Chondrocyte (in vitro differentiated cells): Measurements from ENCODE around the gene EFNA1. TPM values are rescaled to one million over a fixed set of nuclear protein-coding genes. Genes with fewer than 3 reads are reported as not detected.

Experiments
- DNase-seq: peaks from one replicate; pipeline ENCODE4 v3.0.0; 2021; ENCODE audit warnings: mixed read lengths, low spot score
- H3K27ac Mint-ChIP-seq: one replicate; pipeline ENCODE4 v1.8.0; 2021; ENCODE audit warnings: mild to moderate bottlenecking, moderate library complexity, mixed read lengths; ENCODE audit not compliant: unreplicated experiment
- H3K27me3 Mint-ChIP-seq: 2 replicates; pipeline ENCODE4 v1.8.0; 2021; ENCODE audit warnings: low read depth, mixed read lengths
- H3K36me3 Mint-ChIP-seq: 2 replicates; pipeline ENCODE4 v1.8.0; 2021; ENCODE audit warnings: low read depth, mixed read lengths
- H3K4me1 Mint-ChIP-seq: 2 replicates; pipeline ENCODE4 v1.8.0; 2021; ENCODE audit warnings: low read depth, mild to moderate bottlenecking, mixed read lengths
- H3K4me3 Mint-ChIP-seq: one replicate; pipeline ENCODE4 v1.8.0; 2021; ENCODE audit warnings: mild to moderate bottlenecking, moderate library complexity, mixed read lengths; ENCODE audit not compliant: unreplicated experiment
- H3K9me3 Mint-ChIP-seq: 2 replicates; pipeline ENCODE4 v1.8.0; 2021; ENCODE audit warnings: low read depth, mixed read lengths
- CTCF ChIP-seq: fragments of 200-600 bp; sonication (generic); IDR thresholded peaks from 2 replicates; pipeline ENCODE4 v1.5.0; 2021; ENCODE audit warnings: antibody characterized with exemption, mild to moderate bottlenecking, moderate library complexity
- total RNA-seq: library from RNA; stranded (reverse); gene quantifications from 3 replicates; pipeline ENCODE4 v1.2.1, GENCODE V29; 2021

EFNA1 gene
- total RNA-seq, 1 donor from 2014 or later = 12.6 TPM

- no peak for DNase-seq
- no peak for TF ChIP-seq CTCF
- H3K9me3 Mint-ChIP-seq = no peaks in the 10 kb centered on the region
- no peak overlapping the region for H3K27ac Mint-ChIP-seq
- H3K27me3 Mint-ChIP-seq = peaks cover 11% of the 10 kb centered on the region
- H3K4me3 Mint-ChIP-seq = no peak overlapping the region
- H3K4me1 Mint-ChIP-seq = peaks cover 34% of the 10 kb centered on the region
- no peaks in the 10 kb centered on the region for H3K36me3 Mint-ChIP-seq
Measured at GRCh38 chr1:155122308-155122707, 5.4 kb upstream of the EFNA1 start.

GRCh38 chr1:155123801-155124200 is 3.9 kb upstream of the EFNA1 start:
- Mint-ChIP-seq H3K9me3 (no peaks in the 10 kb centered on the region), H3K27ac (no peak overlapping the region), H3K4me1 (peaks cover 46% of the 10 kb centered on the region), H3K36me3 (no peaks in the 10 kb centered on the region), H3K4me3 (no peak overlapping the region), H3K27me3 (peaks cover 7% of the 10 kb centered on the region)
- TF ChIP-seq CTCF = no peak
- DNase-seq = no peak

GRCh38 chr1:155124503-155125463 is 2.9 kb upstream of the EFNA1 start:
- Mint-ChIP-seq H3K27me3 (peaks cover 7% of the 10 kb centered on the region), H3K36me3 (no peaks in the 10 kb centered on the region), H3K27ac (peak overlapping the region; percentile 52), H3K4me1 (peaks cover 56% of the 10 kb centered on the region), H3K9me3 (no peaks in the 10 kb centered on the region), H3K4me3 (no peak overlapping the region)
- TF ChIP-seq CTCF = no peak
- DNase-seq = no peak

GRCh38 chr1:155125511-155125945 is 2.1 kb upstream of the EFNA1 start:
- peaks cover 62% of the 10 kb centered on the region for H3K4me1 Mint-ChIP-seq
- H3K27me3 Mint-ChIP-seq = peaks cover 4% of the 10 kb centered on the region
- no peak for TF ChIP-seq CTCF
- H3K9me3 Mint-ChIP-seq = no peaks in the 10 kb centered on the region
- DNase-seq = no peak
- H3K27ac Mint-ChIP-seq = no peak overlapping the region
- H3K36me3 Mint-ChIP-seq = no peaks in the 10 kb centered on the region
- no peak overlapping the region for H3K4me3 Mint-ChIP-seq

- Mint-ChIP-seq H3K4me1 (peaks cover 67% of the 10 kb centered on the region), H3K27me3 (peaks cover 3% of the 10 kb centered on the region), H3K36me3 (peaks cover 4% of the 10 kb centered on the region), H3K4me3 (peak overlapping the region; percentile 70), H3K9me3 (no peaks in the 10 kb centered on the region), H3K27ac (peak overlapping the region; percentile 71)
- DNase-seq = no peak
- TF ChIP-seq CTCF = no peak
Measured at GRCh38 chr1:155125946-155126555, 1.6 kb upstream of the EFNA1 start.
